Fibroblast of villous mesenchyme (primary cell): ENCODE results near the gene GRIK4. TPM values are rescaled to one million over a fixed set of nuclear protein-coding genes. Genes with fewer than 3 reads are reported as not detected.

Source experiments
- DNase-seq: peaks from one replicate; pipeline ENCODE4 v3.0.0-alpha.2; 2010; ENCODE audit warnings: low read depth
- H3K4me3 ChIP-seq: 2 replicates; pipeline ENCODE4 v1.5.1; 2011; ENCODE audit warnings: low read depth, mild to moderate bottlenecking, low read length
- CTCF ChIP-seq: IDR thresholded peaks from 2 replicates; pipeline ENCODE4 v1.5.1; 2012; ENCODE audit warnings: low read depth, mild to moderate bottlenecking, low read length; ENCODE audit not compliant: insufficient read depth
- total RNA-seq: library from RNA; depleted of rRNA; stranded (reverse); fragments of >200 nt; gene quantifications from 2 replicates; pipeline ENCODE4 v1.2.3, GENCODE V29; 2012

The GRIK4 gene
- total RNA-seq, 1 donor = under 0.01 TPM

- no peak for TF ChIP-seq CTCF
- no peak for DNase-seq
- no peak overlapping the region for H3K4me3 ChIP-seq
Measured at GRCh38 chr11:120658071-120658423, 146.5 kb downstream of the GRIK4 start.

- no peak for DNase-seq
- TF ChIP-seq CTCF = no peak
- H3K4me3 ChIP-seq = no peak overlapping the region
Measured at GRCh38 chr11:120659076-120659475, 147.5 kb downstream of the GRIK4 start.

- TF ChIP-seq CTCF = peak; percentile 48
- no peak overlapping the region for H3K4me3 ChIP-seq
- peak; percentile 27 for DNase-seq
Measured at GRCh38 chr11:120660024-120660565, 148.5 kb downstream of the GRIK4 start.

GRCh38 chr11:120662071-120662676, 150.6 kb downstream of the GRIK4 start:
- no peak for TF ChIP-seq CTCF
- no peak overlapping the region for H3K4me3 ChIP-seq

GRCh38 chr11:120663142-120663541, 151.6 kb downstream of the GRIK4 start:
- TF ChIP-seq CTCF = no peak
- H3K4me3 ChIP-seq = no peak overlapping the region
- DNase-seq = no peak

More at GRCh38 chr11:120662071-120662676, 150.6 kb downstream of the GRIK4 start:
- DNase-seq = no peak

- no peak for DNase-seq
- no peak overlapping the region for H3K4me3 ChIP-seq
- TF ChIP-seq CTCF = no peak
Measured at GRCh38 chr11:120666121-120666639, 154.6 kb downstream of the GRIK4 start.
